Testis (tissue), 2 donors: Measurements from ENCODE around the gene PPIL1.

Experiments used
- CTCF ChIP-seq, 3 experiments: fragments of 450-650 bp in 2 of 3; fragments of 200-600 bp in 1 of 3; sonication (generic) in 1 of 3; IDR thresholded peaks; one replicate each; pipeline ENCODE4 v1.5.1; 2016 to 2019; ENCODE audit warnings: antibody characterized with exemption in 3 of 3, mild to moderate bottlenecking in 2 of 3, moderate library complexity in 1 of 3
- POLR2A ChIP-seq: fragments of 450-650 bp; IDR thresholded peaks from one replicate; pipeline ENCODE4 v1.6.1; 2017; ENCODE audit warnings: antibody characterized with exemption, mild to moderate bottlenecking, moderate library complexity

DNA sequence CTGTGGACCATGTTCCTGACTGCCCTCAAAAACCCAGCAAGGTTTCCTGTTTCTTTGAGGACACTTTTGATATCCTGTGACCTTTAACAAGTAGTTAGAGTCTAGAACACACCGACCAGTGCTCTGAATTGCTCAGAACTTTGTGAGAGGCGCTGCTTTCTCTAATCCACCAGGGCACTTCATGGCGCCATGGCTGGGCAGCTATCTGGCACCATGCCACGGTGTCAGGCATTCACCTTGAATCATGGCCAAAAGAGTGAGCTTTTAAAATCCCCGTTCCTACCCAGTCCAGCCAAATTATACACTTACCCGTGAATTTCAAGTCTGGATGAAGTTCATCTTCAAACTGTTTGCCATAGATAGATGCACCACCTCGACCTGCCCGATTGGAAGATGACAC, 18.3 kb downstream of the PPIL1 start:
- TF ChIP-seq CTCF (IDR thresholded peaks at IDR 0.05) (peak in 1 of 3 experiments; percentile 12), POLR2A (no peak)
